ENCODE measurements around the gene GRIP2.

Gene GRIP2

GRCh38 chr3:14457999-14458398 is 82.1 kb downstream of the GRIP2 start:
- Histone ChIP-seq H3K4me2 (ENCODE audit: low read length) (no peak overlapping the region), H4K8ac (ENCODE audit: low read depth, low read length) (no peak overlapping the region), H3K79me2 (ENCODE audit: control insufficient read depth, insufficient read depth, low read length, poor library complexity) (no peaks in the 10 kb centered on the region), H4K91ac (ENCODE audit: low read depth, low read length) (no peak overlapping the region), H3K27ac (ENCODE audit: low read depth, low read length) (no peak overlapping the region), H3K4me1 (ENCODE audit: control insufficient read depth in 1 of 2, insufficient read depth in 2 of 2, low read length in 2 of 2) (peaks cover 4 to 8% of the 10 kb centered on the region in 2 experiments), H3K18ac (ENCODE audit: low read length) (no peak overlapping the region), H3K4me3 (ENCODE audit: low read depth, low read length) (no peak overlapping the region), H3K9ac (ENCODE audit: low read length) (no peak overlapping the region), H3K27me3 (ENCODE audit: insufficient read depth, low read length) (no peaks in the 10 kb centered on the region), H3K9me3 (ENCODE audit: insufficient read depth, low read depth, low read length) (peaks cover 3% of the 10 kb centered on the region), H3K14ac (ENCODE audit: low read length) (no peak overlapping the region), H3K4ac (ENCODE audit: low read depth, low read length) (no peak overlapping the region), H2BK5ac (ENCODE audit: low read depth, low read length, poor library complexity) (no peak overlapping the region), H2AFZ (ENCODE audit: insufficient read depth, low read length, poor library complexity) (no peak overlapping the region), H2BK12ac (ENCODE audit: low read length) (no peak overlapping the region), H3K23ac (ENCODE audit: low read length) (no peak overlapping the region), H3K79me1 (ENCODE audit: low read length) (peaks cover 7% of the 10 kb centered on the region), H2BK120ac (ENCODE audit: insufficient read depth, low read length, poor library complexity) (no peak overlapping the region), H4K12ac (ENCODE audit: low read depth, low read length) (no peak overlapping the region), H2AK5ac (ENCODE audit: low read length) (no peak overlapping the region), H3K36me3 (ENCODE audit: control insufficient read depth in 1 of 2, insufficient read depth in 2 of 2, low read length in 2 of 2) (peaks cover 61 to 74% of the 10 kb centered on the region in 2 experiments)
- no CpG with 5 or more reads among the region's 9 CpGs for WGBS (ENCODE audit: extremely low coverage, insufficient coverage, insufficient read length)
- no peak for DNase-seq

GRCh38 chr3:14457481-14457880 is 82.7 kb downstream of the GRIP2 start:
- H3K27ac ChIP-seq (ENCODE audit: low read depth, low read length) = no peak overlapping the region
- no peaks in the 10 kb centered on the region for H3K79me2 ChIP-seq (ENCODE audit: control insufficient read depth, insufficient read depth, low read length, poor library complexity)
- H3K4me2 ChIP-seq (ENCODE audit: low read length) = no peak overlapping the region
- H3K14ac ChIP-seq (ENCODE audit: low read length) = no peak overlapping the region
- H3K9ac ChIP-seq (ENCODE audit: low read length) = no peak overlapping the region
- no peaks in the 10 kb centered on the region for H3K27me3 ChIP-seq (ENCODE audit: insufficient read depth, low read length)
- no peak overlapping the region for H3K4ac ChIP-seq (ENCODE audit: low read depth, low read length)
- no peak for DNase-seq
- no peak overlapping the region for H3K4me3 ChIP-seq (ENCODE audit: low read depth, low read length)
- no peak overlapping the region for H2BK120ac ChIP-seq (ENCODE audit: insufficient read depth, low read length, poor library complexity)
- no peak overlapping the region for H2AK5ac ChIP-seq (ENCODE audit: low read length)
- no peak overlapping the region for H4K91ac ChIP-seq (ENCODE audit: low read depth, low read length)
- no peak overlapping the region for H3K18ac ChIP-seq (ENCODE audit: low read length)
- H2BK12ac ChIP-seq (ENCODE audit: low read length) = no peak overlapping the region
- H4K8ac ChIP-seq (ENCODE audit: low read depth, low read length) = no peak overlapping the region
- peaks cover 7% of the 10 kb centered on the region for H3K79me1 ChIP-seq (ENCODE audit: low read length)
- H3K36me3 ChIP-seq (ENCODE audit: control insufficient read depth in 1 of 2, insufficient read depth in 2 of 2, low read length in 2 of 2) = peaks cover 63 to 75% of the 10 kb centered on the region in 2 experiments
- no peak overlapping the region for H4K12ac ChIP-seq (ENCODE audit: low read depth, low read length)
- H3K23ac ChIP-seq (ENCODE audit: low read length) = no peak overlapping the region
- WGBS (ENCODE audit: extremely low coverage, insufficient coverage, insufficient read length) = no CpG with 5 or more reads among the region's 5 CpGs
- H3K4me1 ChIP-seq (ENCODE audit: control insufficient read depth in 1 of 2, insufficient read depth in 2 of 2, low read length in 2 of 2) = peaks cover 4 to 6% of the 10 kb centered on the region in 2 experiments
- no peak overlapping the region for H2BK5ac ChIP-seq (ENCODE audit: low read depth, low read length, poor library complexity)
- no peak overlapping the region for H2AFZ ChIP-seq (ENCODE audit: insufficient read depth, low read length, poor library complexity)
- peaks cover 3% of the 10 kb centered on the region for H3K9me3 ChIP-seq (ENCODE audit: insufficient read depth, low read depth, low read length)

- H4K91ac ChIP-seq (ENCODE audit: low read depth, low read length) = no peak overlapping the region
- H3K18ac ChIP-seq (ENCODE audit: low read length) = no peak overlapping the region
- no peak overlapping the region for H3K27ac ChIP-seq (ENCODE audit: low read depth, low read length)
- no peak overlapping the region for H3K23ac ChIP-seq (ENCODE audit: low read length)
- H2BK5ac ChIP-seq (ENCODE audit: low read depth, low read length, poor library complexity) = no peak overlapping the region
- peaks cover 68 to 79% of the 10 kb centered on the region in 2 experiments for H3K36me3 ChIP-seq (ENCODE audit: control insufficient read depth in 1 of 2, insufficient read depth in 2 of 2, low read length in 2 of 2)
- H3K4me2 ChIP-seq (ENCODE audit: low read length) = no peak overlapping the region
- no peak overlapping the region for H2BK12ac ChIP-seq (ENCODE audit: low read length)
- no peak overlapping the region for H2BK120ac ChIP-seq (ENCODE audit: insufficient read depth, low read length, poor library complexity)
- H4K12ac ChIP-seq (ENCODE audit: low read depth, low read length) = no peak overlapping the region
- H3K4me3 ChIP-seq (ENCODE audit: low read depth, low read length) = no peak overlapping the region
- no peak for DNase-seq
- H2AK5ac ChIP-seq (ENCODE audit: low read length) = no peak overlapping the region
- no peaks in the 10 kb centered on the region for H3K27me3 ChIP-seq (ENCODE audit: insufficient read depth, low read length)
- peaks cover 3% of the 10 kb centered on the region for H3K9me3 ChIP-seq (ENCODE audit: insufficient read depth, low read depth, low read length)
- H3K9ac ChIP-seq (ENCODE audit: low read length) = no peak overlapping the region
- no peaks in the 10 kb centered on the region for H3K79me2 ChIP-seq (ENCODE audit: control insufficient read depth, insufficient read depth, low read length, poor library complexity)
- H3K4me1 ChIP-seq (ENCODE audit: control insufficient read depth in 1 of 2, insufficient read depth in 2 of 2, low read length in 2 of 2) = peaks cover 4 to 12% of the 10 kb centered on the region in 2 experiments
- H3K79me1 ChIP-seq (ENCODE audit: low read length) = peaks cover 7% of the 10 kb centered on the region
- no peak overlapping the region for H3K14ac ChIP-seq (ENCODE audit: low read length)
- H2AFZ ChIP-seq (ENCODE audit: insufficient read depth, low read length, poor library complexity) = no peak overlapping the region
- WGBS (ENCODE audit: extremely low coverage, insufficient coverage, insufficient read length) = no CpG with 5 or more reads among the region's 8 CpGs
- H4K8ac ChIP-seq (ENCODE audit: low read depth, low read length) = no peak overlapping the region
- H3K4ac ChIP-seq (ENCODE audit: low read depth, low read length) = no peak overlapping the region
Observed at GRCh38 chr3:14456794-14457193, 83.3 kb downstream of the GRIP2 start.

DNA sequence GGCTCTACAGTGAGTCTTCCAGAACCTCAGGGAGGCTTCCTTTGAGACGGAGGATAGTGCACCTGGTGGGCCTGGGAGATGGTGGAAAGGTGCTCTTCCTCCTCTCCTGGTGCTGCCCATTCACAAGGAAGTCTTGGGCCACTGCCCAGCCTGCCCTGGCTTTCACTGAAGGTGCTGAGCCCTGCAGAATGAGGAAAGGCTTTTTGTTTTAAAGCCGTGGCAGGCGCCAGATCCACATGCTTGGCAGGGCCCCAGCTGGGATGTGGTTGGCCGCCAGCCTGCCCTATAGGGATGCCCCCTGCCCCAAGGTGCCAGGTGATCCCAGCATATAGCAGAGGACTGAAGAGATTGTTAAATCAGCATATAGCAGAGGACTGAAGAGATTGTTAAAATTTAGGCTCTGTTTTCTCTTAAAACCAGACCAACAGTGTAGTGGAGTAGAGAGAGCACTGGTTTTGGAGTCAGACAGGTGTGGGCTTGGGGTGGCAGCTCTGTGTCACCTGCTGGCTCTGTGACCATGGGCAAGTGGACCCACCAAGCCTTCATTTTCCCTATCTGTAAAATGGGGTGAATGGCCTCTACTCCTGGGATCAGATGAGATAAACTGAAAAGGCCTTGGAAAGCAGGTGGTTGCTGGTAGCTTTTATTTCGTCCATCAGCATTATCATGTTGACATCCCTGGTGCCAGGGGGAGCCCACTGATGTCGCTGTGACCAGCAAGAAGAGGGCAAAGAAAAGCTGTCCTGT is 84.4 kb downstream of the GRIP2 start:
- peaks cover 71 to 82% of the 10 kb centered on the region in 2 experiments for H3K36me3 ChIP-seq (ENCODE audit: control insufficient read depth in 1 of 2, insufficient read depth in 2 of 2, low read length in 2 of 2)
- no peak overlapping the region for H4K91ac ChIP-seq (ENCODE audit: low read depth, low read length)
- no peak overlapping the region for H3K14ac ChIP-seq (ENCODE audit: low read length)
- H2BK120ac ChIP-seq (ENCODE audit: insufficient read depth, low read length, poor library complexity) = no peak overlapping the region
- H3K4me2 ChIP-seq (ENCODE audit: low read length) = no peak overlapping the region
- no peak overlapping the region for H2AFZ ChIP-seq (ENCODE audit: insufficient read depth, low read length, poor library complexity)
- no peak overlapping the region for H3K18ac ChIP-seq (ENCODE audit: low read length)
- no peak overlapping the region for H3K23ac ChIP-seq (ENCODE audit: low read length)
- no peak overlapping the region for H3K9ac ChIP-seq (ENCODE audit: low read length)
- no peak overlapping the region for H2BK5ac ChIP-seq (ENCODE audit: low read depth, low read length, poor library complexity)
- H4K12ac ChIP-seq (ENCODE audit: low read depth, low read length) = no peak overlapping the region
- no peak overlapping the region for H3K4ac ChIP-seq (ENCODE audit: low read depth, low read length)
- no peak overlapping the region for H4K8ac ChIP-seq (ENCODE audit: low read depth, low read length)
- no peak overlapping the region for H2BK12ac ChIP-seq (ENCODE audit: low read length)
- no peak overlapping the region for H2AK5ac ChIP-seq (ENCODE audit: low read length)
- H3K27me3 ChIP-seq (ENCODE audit: insufficient read depth, low read length) = no peaks in the 10 kb centered on the region
- no peaks in the 10 kb centered on the region for H3K79me2 ChIP-seq (ENCODE audit: control insufficient read depth, insufficient read depth, low read length, poor library complexity)
- no peak for DNase-seq
- WGBS (ENCODE audit: extremely low coverage, insufficient coverage, insufficient read length) = no CpG with 5 or more reads among the region's 6 CpGs
- peaks cover 0 to 8% of the 10 kb centered on the region in 2 experiments for H3K4me1 ChIP-seq (ENCODE audit: control insufficient read depth in 1 of 2, insufficient read depth in 2 of 2, low read length in 2 of 2)
- no peak overlapping the region for H3K4me3 ChIP-seq (ENCODE audit: low read depth, low read length)
- peaks cover 3% of the 10 kb centered on the region for H3K9me3 ChIP-seq (ENCODE audit: insufficient read depth, low read depth, low read length)
- H3K79me1 ChIP-seq (ENCODE audit: low read length) = peaks cover under 1% of the 10 kb centered on the region
- H3K27ac ChIP-seq (ENCODE audit: low read depth, low read length) = no peak overlapping the region
